GM19452 (cell line): ENCODE data around the gene PLPP3.

Experiments used
- ATAC-seq: cut with Tn5 transposase; IDR thresholded peaks from one replicate; pipeline ENCODE4 v1.9.1; 2021; ENCODE audit not compliant: unreplicated experiment

The PLPP3 gene

GRCh38 chr1:56501426-56501825 lies 77.9 kb downstream of the PLPP3 start:
- ATAC-seq, result no peak

GRCh38 chr1:56496821-56497772 lies 82.3 kb downstream of the PLPP3 start:
- no peak for ATAC-seq

GRCh38 chr1:56496158-56496557 lies 83.2 kb downstream of the PLPP3 start:
- ATAC-seq, result no peak

GRCh38 chr1:56495538-56495937 lies 83.8 kb downstream of the PLPP3 start:
- ATAC-seq, result no peak

GRCh38 chr1:56494306-56494705 lies 85.1 kb downstream of the PLPP3 start:
- ATAC-seq, result no peak

- no peak for ATAC-seq
Measured at GRCh38 chr1:56493826-56494225, 85.5 kb downstream of the PLPP3 start.

GRCh38 chr1:56491441-56491840 lies 87.9 kb downstream of the PLPP3 start:
- ATAC-seq, result no peak

- ATAC-seq, result no peak
Measured at GRCh38 chr1:56490619-56491018, 88.7 kb downstream of the PLPP3 start.

- ATAC-seq, result no peak
Measured at GRCh38 chr1:56489695-56490094, 89.7 kb downstream of the PLPP3 start.

GRCh38 chr1:56484695-56485094 lies 94.7 kb downstream of the PLPP3 start:
- no peak for ATAC-seq

- ATAC-seq, result no peak
Measured at GRCh38 chr1:56483104-56483503, 96.3 kb downstream of the PLPP3 start.

GRCh38 chr1:56482486-56482885 lies 96.9 kb downstream of the PLPP3 start:
- no peak for ATAC-seq

GRCh38 chr1:56481140-56481694 lies 98.1 kb downstream of the PLPP3 start:
- no peak for ATAC-seq

- no peak for ATAC-seq
Measured at GRCh38 chr1:56478734-56479133, 100.6 kb downstream of the PLPP3 start.

GRCh38 chr1:56477164-56478111 lies 101.9 kb downstream of the PLPP3 start:
- no peak for ATAC-seq

- no peak for ATAC-seq
Measured at GRCh38 chr1:56473582-56474270, 105.6 kb downstream of the PLPP3 start.

GRCh38 chr1:56472860-56473259 lies 106.5 kb downstream of the PLPP3 start:
- peak; percentile 87 for ATAC-seq

GRCh38 chr1:56469640-56470371 lies 109.6 kb downstream of the PLPP3 start:
- no peak for ATAC-seq

- ATAC-seq, result no peak
Measured at GRCh38 chr1:56468518-56468917, 110.8 kb downstream of the PLPP3 start.

- ATAC-seq, result no peak
Measured at GRCh38 chr1:56466538-56466937, 112.8 kb downstream of the PLPP3 start.
